ENCODE results near the gene GDPD3. TPM values are rescaled to one million over a fixed set of nuclear protein-coding genes. Genes with fewer than 3 reads are reported as not detected.

The GDPD3 gene
- total and polyA plus RNA-seq, 9 of the 15 experiments (the other 6 are each of a cell fraction or from before 2014, with no cell fraction given): 0.47 to 3.9 (median 1.1) TPM

DNA sequence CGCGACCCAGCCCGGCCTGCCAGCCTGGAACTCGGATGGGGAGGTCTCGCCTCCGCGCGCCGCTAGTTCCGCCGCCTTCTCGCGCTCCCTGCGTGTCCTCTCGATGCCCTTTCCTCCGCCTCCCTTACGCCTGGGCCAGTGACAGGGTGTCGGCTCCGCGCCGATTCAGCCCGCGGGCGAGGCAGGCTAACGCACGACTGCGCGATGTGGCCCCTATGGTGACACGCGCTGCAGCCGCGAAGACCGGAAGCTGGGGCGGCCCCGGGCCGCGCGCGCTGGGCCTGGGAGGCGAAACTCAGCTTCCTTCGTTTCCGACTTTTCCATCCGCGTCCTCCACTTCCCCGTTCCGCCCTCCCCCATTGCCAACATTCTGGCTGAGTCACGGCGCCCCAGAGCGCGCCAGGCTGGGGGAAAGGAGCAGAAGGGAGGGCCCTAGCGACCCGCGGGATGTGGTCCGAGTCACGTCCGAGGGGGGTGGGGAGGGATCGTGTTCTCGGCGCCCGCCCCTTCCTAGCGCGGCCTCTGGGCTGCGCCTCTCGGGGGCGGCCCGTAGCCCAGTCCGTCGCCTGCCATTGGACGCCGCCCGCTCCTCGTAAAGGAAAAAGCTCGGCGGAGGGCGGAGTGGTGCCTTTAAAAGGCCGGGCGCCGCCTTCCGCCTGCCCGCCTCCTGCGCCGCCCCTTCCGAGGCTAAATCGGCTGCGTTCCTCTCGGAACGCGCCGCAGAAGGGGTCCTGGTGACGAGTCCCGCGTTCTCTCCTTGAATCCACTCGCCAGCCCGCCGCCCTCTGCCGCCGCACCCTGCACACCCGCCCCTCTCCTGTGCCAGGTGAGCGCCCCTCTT lies 48.0 kb downstream of the GDPD3 start, which contains the start of gene ALDOA (continued):
- TF ChIP-seq, protein P1, sequence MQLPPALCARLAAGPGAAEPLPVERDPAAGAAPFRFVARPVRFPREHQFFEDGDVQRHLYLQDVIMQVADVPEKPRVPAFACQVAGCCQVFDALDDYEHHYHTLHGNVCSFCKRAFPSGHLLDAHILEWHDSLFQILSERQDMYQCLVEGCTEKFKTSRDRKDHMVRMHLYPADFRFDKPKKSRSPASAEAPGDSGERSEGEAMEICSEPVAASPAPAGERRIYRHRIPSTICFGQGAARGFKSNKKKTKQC (CRISPR knock-in tag; IDR thresholded peaks at IDR 0.05): no peak; the same call in 1 of the 2 replicates
- TF ChIP-seq LCOR (CRISPR knock-in tag; IDR thresholded peaks at IDR 0.05) (no peak), TAF7 (tag; IDR thresholded peaks at IDR 0.05) (peak; percentile 70), TSC22D4 (tag; IDR thresholded peaks at IDR 0.05) (no peak), ZNF589 (CRISPR knock-in tag; IDR thresholded peaks at IDR 0.05; ENCODE audit: low read depth) (no peak; the same call in 1 of the 2 replicates), NFRKB (IDR thresholded peaks at IDR 0.05; ENCODE audit: low read depth) (peak; percentile 76), CEBPB (tag; IDR thresholded peaks at IDR 0.05) (no peak), ZNF354B (CRISPR knock-in tag; IDR thresholded peaks at IDR 0.05) (no peak), JUNB (CRISPR knock-in tag; conservative IDR thresholded peaks at IDR 0.05) (no peak), NFIX (CRISPR knock-in tag; IDR thresholded peaks at IDR 0.05; ENCODE audit: low read depth) (no peak), TAF1 (IDR thresholded peaks at IDR 0.05; ENCODE audit: control insufficient read depth, extremely low read depth, insufficient read depth, low read length, severe bottlenecking) (peak; percentile 78), ZNF212 (CRISPR knock-in tag; IDR thresholded peaks at IDR 0.05) (peak; percentile 63; the same call in 1 of the 2 replicates), HMG20A (CRISPR knock-in tag; conservative IDR thresholded peaks at IDR 0.05) (no peak), POU5F1 (IDR thresholded peaks at IDR 0.05; ENCODE audit: borderline replicate concordance, low read depth, low read length, partially characterized antibody) (peak; percentile 40), FOXM1 (IDR thresholded peaks at IDR 0.05; ENCODE audit: low read depth) (no peak), FOXM1 (CRISPR knock-in tag; IDR thresholded peaks at IDR 0.05; ENCODE audit: low read depth) (peak; percentile 93), ARID1B (IDR thresholded peaks at IDR 0.05) (peak; percentile 65), PRMT5 (CRISPR knock-in tag; IDR thresholded peaks at IDR 0.05) (no peak), KAT8 (IDR thresholded peaks at IDR 0.05; ENCODE audit: low read depth) (no peak), ZNF140 (CRISPR knock-in tag; IDR thresholded peaks at IDR 0.05) (no peak), ZKSCAN1 (IDR thresholded peaks at IDR 0.05; ENCODE audit: low read depth, low read length) (peak; percentile 13; the same call in 1 of the 2 replicates)
- TF ChIP-seq, protein P2, sequence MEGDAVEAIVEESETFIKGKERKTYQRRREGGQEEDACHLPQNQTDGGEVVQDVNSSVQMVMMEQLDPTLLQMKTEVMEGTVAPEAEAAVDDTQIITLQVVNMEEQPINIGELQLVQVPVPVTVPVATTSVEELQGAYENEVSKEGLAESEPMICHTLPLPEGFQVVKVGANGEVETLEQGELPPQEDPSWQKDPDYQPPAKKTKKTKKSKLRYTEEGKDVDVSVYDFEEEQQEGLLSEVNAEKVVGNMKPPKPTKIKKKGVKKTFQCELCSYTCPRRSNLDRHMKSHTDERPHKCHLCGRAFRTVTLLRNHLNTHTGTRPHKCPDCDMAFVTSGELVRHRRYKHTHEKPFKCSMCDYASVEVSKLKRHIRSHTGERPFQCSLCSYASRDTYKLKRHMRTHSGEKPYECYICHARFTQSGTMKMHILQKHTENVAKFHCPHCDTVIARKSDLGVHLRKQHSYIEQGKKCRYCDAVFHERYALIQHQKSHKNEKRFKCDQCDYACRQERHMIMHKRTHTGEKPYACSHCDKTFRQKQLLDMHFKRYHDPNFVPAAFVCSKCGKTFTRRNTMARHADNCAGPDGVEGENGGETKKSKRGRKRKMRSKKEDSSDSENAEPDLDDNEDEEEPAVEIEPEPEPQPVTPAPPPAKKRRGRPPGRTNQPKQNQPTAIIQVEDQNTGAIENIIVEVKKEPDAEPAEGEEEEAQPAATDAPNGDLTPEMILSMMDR (IDR thresholded peaks at IDR 0.05 in 2 of 3, conservative IDR thresholded peaks at IDR 0.05 in 1 of 3; ENCODE audit: insufficient read depth in 2 of 3, low read depth in 1 of 3, low read length in 3 of 3): no peak
- TF ChIP-seq, protein P3, sequence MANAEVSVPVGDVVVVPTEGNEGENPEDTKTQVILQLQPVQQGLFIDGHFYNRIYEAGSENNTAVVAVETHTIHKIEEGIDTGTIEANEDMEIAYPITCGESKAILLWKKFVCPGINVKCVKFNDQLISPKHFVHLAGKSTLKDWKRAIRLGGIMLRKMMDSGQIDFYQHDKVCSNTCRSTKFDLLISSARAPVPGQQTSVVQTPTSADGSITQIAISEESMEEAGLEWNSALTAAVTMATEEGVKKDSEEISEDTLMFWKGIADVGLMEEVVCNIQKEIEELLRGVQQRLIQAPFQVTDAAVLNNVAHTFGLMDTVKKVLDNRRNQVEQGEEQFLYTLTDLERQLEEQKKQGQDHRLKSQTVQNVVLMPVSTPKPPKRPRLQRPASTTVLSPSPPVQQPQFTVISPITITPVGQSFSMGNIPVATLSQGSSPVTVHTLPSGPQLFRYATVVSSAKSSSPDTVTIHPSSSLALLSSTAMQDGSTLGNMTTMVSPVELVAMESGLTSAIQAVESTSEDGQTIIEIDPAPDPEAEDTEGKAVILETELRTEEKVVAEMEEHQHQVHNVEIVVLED (CRISPR knock-in tag; IDR thresholded peaks at IDR 0.05): no peak; the same call in 1 of the 2 replicates
- TF ChIP-seq, protein P4, sequence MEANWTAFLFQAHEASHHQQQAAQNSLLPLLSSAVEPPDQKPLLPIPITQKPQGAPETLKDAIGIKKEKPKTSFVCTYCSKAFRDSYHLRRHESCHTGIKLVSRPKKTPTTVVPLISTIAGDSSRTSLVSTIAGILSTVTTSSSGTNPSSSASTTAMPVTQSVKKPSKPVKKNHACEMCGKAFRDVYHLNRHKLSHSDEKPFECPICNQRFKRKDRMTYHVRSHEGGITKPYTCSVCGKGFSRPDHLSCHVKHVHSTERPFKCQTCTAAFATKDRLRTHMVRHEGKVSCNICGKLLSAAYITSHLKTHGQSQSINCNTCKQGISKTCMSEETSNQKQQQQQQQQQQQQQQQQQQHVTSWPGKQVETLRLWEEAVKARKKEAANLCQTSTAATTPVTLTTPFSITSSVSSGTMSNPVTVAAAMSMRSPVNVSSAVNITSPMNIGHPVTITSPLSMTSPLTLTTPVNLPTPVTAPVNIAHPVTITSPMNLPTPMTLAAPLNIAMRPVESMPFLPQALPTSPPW (CRISPR knock-in tag; IDR thresholded peaks at IDR 0.05): peak; percentile 97

All from K562 (cell line).